Right lobe of liver (tissue), 6 donors: Measurements from ENCODE around the gene ARRDC1. TPM values are rescaled to one million over a fixed set of nuclear protein-coding genes. Genes with fewer than 3 reads are reported as not detected.

Experiments
- ATAC-seq, 4 donors: fragments of 200-7000 bp; cut with Tn5 transposase; one replicate each; pipeline ENCODE4 v1.9.1; 2020; ENCODE audit warnings: mild to moderate bottlenecking in 4 of 4, moderate library complexity in 4 of 4
- DNase-seq, 3 donors: peaks; one replicate each; pipeline ENCODE4 v3.0.0-alpha.2; 2020
- H3K27ac ChIP-seq, 3 donors: fragments of 200-600 bp; one replicate each; pipeline ENCODE4 v1.8.0; 2022
- H3K27me3 ChIP-seq, 2 donors: fragments of 200-600 bp; one replicate each; pipeline ENCODE4 v1.8.0; 2022
- H3K36me3 ChIP-seq, 4 donors: fragments of 200-600 bp; sonication (generic) in 1 of 4; one replicate each; pipeline versions ENCODE4 v1.5.1 to v1.8.0; 2017 to 2022; ENCODE audit warnings: control low read depth in 1 of 4
- H3K4me1 ChIP-seq, 4 donors: fragments of 200-600 bp; sonication (generic) in 1 of 4; one replicate each; pipeline versions ENCODE4 v1.5.1 to v1.8.0; 2017 to 2022; ENCODE audit warnings: control low read depth in 1 of 4
- H3K4me3 ChIP-seq, 3 donors: fragments of 200-600 bp; one replicate each; pipeline ENCODE4 v1.8.0; 2022
- H3K9me3 ChIP-seq, 4 donors: fragments of 200-600 bp; sonication (generic) in 1 of 4; one replicate each; pipeline versions ENCODE4 v1.5.1 to v1.8.0; 2017 to 2022; ENCODE audit warnings: control low read depth in 1 of 4
- POLR2A ChIP-seq: fragments of 450-650 bp; IDR thresholded peaks from one replicate; pipeline ENCODE4 v1.6.1; 2017; ENCODE audit warnings: antibody characterized with exemption, mild to moderate bottlenecking
- WGBS: methylation state at CpG from one replicate; pipeline ENCODE4 v1.1.6; 2018; ENCODE audit warnings: low coverage, low lambda C conversion rate; ENCODE audit not compliant: insufficient coverage; ENCODE audit errors: missing lambda C conversion rate; 5-methylcytosine and 5-hydroxymethylcytosine counted together
- intact Hi-C, 2 donors: fragments of 100-400 bp; cut with DNase I; formaldehyde crosslinking; loops; one replicate each; pipeline versions ENCODE4 v1.11.2 to v1.14.1; 2022
- total RNA-seq, 6 experiments: library from RNA; depleted of rRNA in 2 of 6; stranded (reverse); fragments of >200 nt in 2 of 6; fragmentation: NEBNext Ultra II Directional in 3 of 6; extraction: Animal tissue kit (Norgen Biotek cat#: 25700) in 3 of 6; gene quantifications; one replicate each; pipeline versions ENCODE4 v1.1.0 to v1.2.4, GENCODE V29; 2016 to 2023
- TF ChIP-seq, protein P1 (sequence below), 4 donors: fragments of 200-600 bp in 3 of 4; fragments of 450-650 bp in 1 of 4; IDR thresholded peaks; one replicate each; pipeline versions ENCODE4 v1.5.1 to v1.8.0; 2016 to 2022; ENCODE audit warnings: antibody characterized with exemption in 4 of 4, mild to moderate bottlenecking in 2 of 4
- donor health status: DM: no; HTN: yes; CAD: no.
- donor health status: DM: no; HTN: no; CAD: no.
- donor health status: DM: no; HTN: no; CAD: no.
- donor health status: DM: no; HTN: yes; CAD: no.
- donor health status: DM: no; HTN: yes; CAD: no.

Gene ARRDC1
- total RNA-seq, 6 experiments from 2014 or later, result 19.1 to 45.0 (median 25.2) TPM

DNA sequence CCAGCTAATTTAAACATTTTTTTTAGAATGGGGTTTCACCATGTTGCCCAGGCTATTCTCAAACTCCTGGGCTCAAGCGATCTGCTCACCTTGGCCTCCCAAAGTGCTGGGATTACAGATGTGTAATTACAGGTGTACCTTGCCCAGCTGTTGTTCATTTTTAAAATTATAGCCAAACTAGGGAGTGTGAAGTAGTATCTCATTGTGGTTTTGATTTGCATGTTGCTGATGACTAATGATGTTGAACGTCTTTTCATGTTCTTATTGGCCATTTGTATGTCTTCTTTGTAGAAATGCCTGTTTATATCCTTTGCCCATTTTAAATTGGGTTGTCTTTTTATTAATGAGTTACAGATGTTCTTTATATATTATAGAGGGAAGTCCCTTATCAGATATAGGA lies 44.8 kb downstream of the ARRDC1 start:
- TF ChIP-seq, protein P1, sequence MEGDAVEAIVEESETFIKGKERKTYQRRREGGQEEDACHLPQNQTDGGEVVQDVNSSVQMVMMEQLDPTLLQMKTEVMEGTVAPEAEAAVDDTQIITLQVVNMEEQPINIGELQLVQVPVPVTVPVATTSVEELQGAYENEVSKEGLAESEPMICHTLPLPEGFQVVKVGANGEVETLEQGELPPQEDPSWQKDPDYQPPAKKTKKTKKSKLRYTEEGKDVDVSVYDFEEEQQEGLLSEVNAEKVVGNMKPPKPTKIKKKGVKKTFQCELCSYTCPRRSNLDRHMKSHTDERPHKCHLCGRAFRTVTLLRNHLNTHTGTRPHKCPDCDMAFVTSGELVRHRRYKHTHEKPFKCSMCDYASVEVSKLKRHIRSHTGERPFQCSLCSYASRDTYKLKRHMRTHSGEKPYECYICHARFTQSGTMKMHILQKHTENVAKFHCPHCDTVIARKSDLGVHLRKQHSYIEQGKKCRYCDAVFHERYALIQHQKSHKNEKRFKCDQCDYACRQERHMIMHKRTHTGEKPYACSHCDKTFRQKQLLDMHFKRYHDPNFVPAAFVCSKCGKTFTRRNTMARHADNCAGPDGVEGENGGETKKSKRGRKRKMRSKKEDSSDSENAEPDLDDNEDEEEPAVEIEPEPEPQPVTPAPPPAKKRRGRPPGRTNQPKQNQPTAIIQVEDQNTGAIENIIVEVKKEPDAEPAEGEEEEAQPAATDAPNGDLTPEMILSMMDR (IDR thresholded peaks at IDR 0.05), result no peak
- no peak for TF ChIP-seq POLR2A
- H3K9me3 ChIP-seq, result no peaks in the 10 kb centered on the region
- intact Hi-C loops, result no loop called here
- H3K36me3 ChIP-seq, result peaks cover 0 to 3% (median under 1%) of the 10 kb centered on the region in 4 donors
- H3K27me3 ChIP-seq, result no peaks in the 10 kb centered on the region
- DNase-seq (no peak), ATAC-seq (no peak)
- no peaks in the 10 kb centered on the region for H3K4me1 ChIP-seq
- H3K4me3 ChIP-seq, result no peak overlapping the region
- WGBS, result 85% methylated on average over 2 of the region's 2 CpGs
- no peak overlapping the region for H3K27ac ChIP-seq

DNA sequence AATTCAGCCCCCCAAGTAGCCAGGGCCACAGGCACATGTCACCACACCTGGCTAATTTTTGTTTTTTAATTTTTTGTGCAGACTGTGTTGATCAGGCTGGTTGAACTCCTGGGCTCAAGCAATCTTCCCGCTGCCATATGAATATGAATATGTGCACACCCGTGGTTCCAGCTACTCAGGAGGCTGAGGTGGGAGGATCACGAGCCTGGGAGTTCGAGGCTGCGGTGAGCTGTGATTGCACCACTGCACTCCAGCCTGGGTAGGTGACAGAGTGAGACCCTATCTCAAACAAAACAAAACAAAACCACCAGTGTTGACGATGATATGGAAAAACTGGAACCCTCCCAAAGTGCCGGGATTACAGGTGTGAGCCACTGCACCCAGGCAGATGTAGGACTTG lies 45.3 kb downstream of the ARRDC1 start:
- ATAC-seq, result no peak
- no peaks in the 10 kb centered on the region for H3K27me3 ChIP-seq
- H3K4me1 ChIP-seq, result no peaks in the 10 kb centered on the region
- no peaks in the 10 kb centered on the region for H3K9me3 ChIP-seq
- DNase-seq, result no peak
- intact Hi-C loops, result no loop called here
- TF ChIP-seq, protein P1 (IDR thresholded peaks at IDR 0.05), result no peak
- no peak for TF ChIP-seq POLR2A
- no peak overlapping the region for H3K4me3 ChIP-seq
- 92% methylated on average over 6 of the region's 7 CpGs for WGBS
- H3K27ac ChIP-seq, result no peak overlapping the region
- peaks cover 0 to 3% (median under 1%) of the 10 kb centered on the region in 4 donors for H3K36me3 ChIP-seq

DNA sequence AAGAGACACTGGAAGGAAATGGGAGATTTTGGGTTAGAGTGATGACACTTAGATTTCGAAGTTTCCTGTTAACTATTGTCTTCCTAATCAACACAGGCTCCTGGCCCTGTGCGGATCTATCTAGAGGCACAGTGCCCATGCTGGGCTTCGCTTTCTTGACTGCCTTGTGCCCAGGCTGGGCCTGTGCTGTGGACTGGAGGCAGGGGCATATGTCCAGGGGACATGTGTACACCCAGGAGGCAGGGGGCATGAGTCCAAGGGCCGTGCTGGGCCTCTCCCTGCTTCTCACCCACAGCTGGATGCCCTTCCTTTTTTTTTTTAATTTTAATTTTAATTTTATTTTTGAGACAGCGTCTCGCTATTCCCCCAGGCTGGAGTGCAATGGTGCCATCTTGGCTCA lies 50.9 kb downstream of the ARRDC1 start:
- ATAC-seq (no peak), DNase-seq (no peak)
- Histone ChIP-seq H3K36me3 (peaks cover 0 to 3% (median 0%) of the 10 kb centered on the region in 4 donors), H3K4me3 (no peak overlapping the region), H3K27me3 (no peaks in the 10 kb centered on the region), H3K4me1 (no peaks in the 10 kb centered on the region), H3K27ac (no peak overlapping the region), H3K9me3 (no peaks in the 10 kb centered on the region)
- intact Hi-C loops, result no loop called here
- TF ChIP-seq, protein P1 (IDR thresholded peaks at IDR 0.05), result no peak
- WGBS, result 85% methylated on average over 4 of the region's 6 CpGs

DNA sequence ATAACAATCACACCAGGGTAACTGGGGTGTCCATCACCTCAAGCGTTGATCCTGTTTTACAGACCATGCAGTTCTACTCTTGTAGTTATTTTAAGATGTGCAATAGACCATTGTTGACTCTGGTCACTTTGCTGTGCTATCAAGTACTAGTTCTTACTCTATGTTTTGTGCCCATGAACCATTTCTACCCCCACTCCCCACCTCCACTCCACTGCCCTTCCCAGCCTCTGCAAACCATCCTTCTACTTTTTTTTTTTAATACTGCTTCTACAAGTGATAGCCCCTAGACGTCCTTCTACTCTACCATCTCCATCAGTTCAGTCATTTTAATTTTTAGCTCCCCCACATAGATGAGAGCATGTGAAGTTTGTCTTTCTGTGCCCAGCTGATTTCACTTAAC lies 52.1 kb downstream of the ARRDC1 start:
- no peaks in the 10 kb centered on the region for H3K9me3 ChIP-seq
- ATAC-seq (no peak), DNase-seq (no peak)
- H3K27ac ChIP-seq, result no peak overlapping the region
- no peak overlapping the region for H3K4me3 ChIP-seq
- WGBS, result 82% methylated on average over 2 of the region's 2 CpGs
- no peaks in the 10 kb centered on the region for H3K27me3 ChIP-seq
- intact Hi-C loops, result no loop called here
- TF ChIP-seq POLR2A, result no peak
- TF ChIP-seq, protein P1 (IDR thresholded peaks at IDR 0.05), result no peak
- no peaks in the 10 kb centered on the region for H3K4me1 ChIP-seq
- H3K36me3 ChIP-seq, result peaks cover 0 to 3% (median 0%) of the 10 kb centered on the region in 4 donors

DNA sequence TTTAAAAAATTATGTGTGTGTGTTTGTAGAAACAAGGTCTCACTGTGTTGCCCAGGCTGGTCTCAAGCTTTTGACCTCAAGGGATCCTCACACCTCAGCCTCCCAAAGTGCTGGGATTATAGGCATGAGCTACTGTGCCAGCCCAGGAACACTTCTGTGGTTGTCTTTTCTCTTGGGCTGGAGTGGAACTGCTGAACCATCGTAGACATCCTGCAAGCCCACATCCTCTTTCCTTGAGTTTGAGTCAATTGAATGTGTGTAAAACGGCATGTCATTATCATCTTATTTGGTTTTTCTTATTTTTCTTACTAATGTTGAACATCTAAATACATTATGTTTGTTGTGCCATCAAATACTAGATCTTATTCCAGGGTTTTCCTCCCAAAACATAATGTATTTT lies 53.3 kb downstream of the ARRDC1 start:
- Histone ChIP-seq H3K27ac (no peak overlapping the region), H3K36me3 (peaks cover 0 to 2% (median 0%) of the 10 kb centered on the region in 4 donors), H3K4me3 (no peak overlapping the region), H3K4me1 (peaks cover 0 to 5% (median 0%) of the 10 kb centered on the region in 4 donors), H3K9me3 (no peaks in the 10 kb centered on the region), H3K27me3 (no peaks in the 10 kb centered on the region)
- intact Hi-C loops, result no loop called here
- WGBS, result 62% methylated on average over 2 of the region's 2 CpGs
- TF ChIP-seq POLR2A, result no peak
- TF ChIP-seq, protein P1 (IDR thresholded peaks at IDR 0.05), result no peak
- DNase-seq (no peak), ATAC-seq (no peak)
